Glomerular endothelial cell (primary cell): ENCODE results near the gene TNS2. TPM values are rescaled to one million over a fixed set of nuclear protein-coding genes. Genes with fewer than 3 reads are reported as not detected.
"Not testable (repeated sequence)": the region's sequence is repeated elsewhere in the genome, so short reads cannot be mapped to it uniquely, and the experiment has no call there.

ENCODE experiments used
- DNase-seq: peaks from one replicate; pipeline ENCODE4 v3.0.0-alpha.2; 2011; ENCODE audit warnings: low read depth, low spot score; ENCODE audit errors: extremely low read depth
- total RNA-seq: library from RNA; depleted of rRNA; stranded (reverse); fragments of >200 nt; gene quantifications from 2 replicates; pipeline ENCODE4 v1.2.3, GENCODE V29; 2015

The TNS2 gene
- total RNA-seq, 1 donor from 2014 or later = 66.7 TPM

GRCh38 chr12:53105256-53105655 lies 55.4 kb downstream of the TNS2 start:
- DNase-seq = no peak

- DNase-seq = no peak
Observed at GRCh38 chr12:53105712-53106439, 56.0 kb downstream of the TNS2 start.

GRCh38 chr12:53107122-53107521 lies 57.3 kb downstream of the TNS2 start:
- DNase-seq = no peak

- DNase-seq = not testable (repeated sequence)
Observed at GRCh38 chr12:53112431-53112830, 62.6 kb downstream of the TNS2 start.

GRCh38 chr12:53113136-53113705 lies 63.4 kb downstream of the TNS2 start:
- no peak for DNase-seq

DNA sequence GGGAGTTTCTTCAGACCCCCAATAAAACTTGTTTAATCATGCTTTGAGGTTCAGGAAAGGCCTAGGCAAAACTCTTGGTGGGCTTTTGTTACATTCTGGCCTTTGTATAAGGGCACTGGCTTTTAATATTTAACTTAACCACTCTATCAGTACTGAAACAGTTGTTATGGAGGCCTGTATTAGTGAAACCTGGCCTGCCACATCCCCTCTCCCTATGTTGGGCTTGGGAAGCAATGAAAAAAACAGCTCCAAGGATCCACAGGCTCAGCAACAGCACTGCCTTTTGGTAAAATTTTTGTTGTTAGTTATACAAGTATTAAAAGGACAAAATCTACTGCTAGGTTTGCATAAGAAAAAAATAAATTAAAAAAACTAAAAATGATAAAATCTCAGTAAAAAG lies 64.1 kb downstream of the TNS2 start:
- DNase-seq = no peak

Other genes with a start within 250 kb of the TNS2 start
- gene KRT4, start 235.9 kb upstream of the TNS2 start, total RNA-seq = not detected in 2 replicates
- 0.10 and 0.12 TPM in 2 replicates for gene KRT79, start 215.8 kb upstream of the TNS2 start, total RNA-seq
- gene KRT78, start 201.1 kb upstream of the TNS2 start, total RNA-seq = not detected in 2 replicates
- gene KRT8, start 145.0 kb upstream of the TNS2 start, total RNA-seq = 43.1 and 79.8 TPM in 2 replicates
- 297 and 429 TPM in 2 replicates for gene KRT18, start 100.9 kb upstream of the TNS2 start, total RNA-seq
- gene EIF4B, start 43.6 kb upstream of the TNS2 start, total RNA-seq = 250 and 312 TPM in 2 replicates
- gene SPRYD3, start 29.3 kb downstream of the TNS2 start, total RNA-seq = 27.0 and 32.7 TPM in 2 replicates
- gene IGFBP6, start 47.6 kb downstream of the TNS2 start, total RNA-seq = 21.5 and 55.3 TPM in 2 replicates
- gene SOAT2, start 53.4 kb downstream of the TNS2 start, total RNA-seq = not detected in 2 replicates
- 9.2 and 10.9 TPM in 2 replicates for gene ZNF740, start 130.7 kb downstream of the TNS2 start, total RNA-seq
- gene CSAD, start 130.9 kb downstream of the TNS2 start, total RNA-seq = 5.7 and 17.3 TPM in 2 replicates
- not detected in 2 replicates for gene ITGB7, start 157.2 kb downstream of the TNS2 start, total RNA-seq
- 9.8 and 16.7 TPM in 2 replicates for gene RARG, start 182.1 kb downstream of the TNS2 start, total RNA-seq
- gene ESPL1, start 218.2 kb downstream of the TNS2 start, total RNA-seq = 2.6 and 4.8 TPM in 2 replicates
- gene PFDN5, start 245.5 kb downstream of the TNS2 start, total RNA-seq = 344 and 417 TPM in 2 replicates
- 41.4 and 55.0 TPM in 2 replicates for gene MYG1, start 249.6 kb downstream of the TNS2 start, total RNA-seq